Adrenal gland (tissue), 5 donors: ENCODE measurements around the gene SLC8A2.

Source experiments
- POLR2A ChIP-seq, 2 donors: fragments of 450-650 bp; IDR thresholded peaks; one replicate each; pipeline ENCODE4 v1.6.1; 2017; ENCODE audit warnings: antibody characterized with exemption in 2 of 2, mild to moderate bottlenecking in 2 of 2, moderate library complexity in 1 of 2
- TF ChIP-seq, protein P1 (sequence below), 6 experiments: fragments of 450-650 bp in 4 of 6; fragments of 200-600 bp in 2 of 6; sonication (generic) in 1 of 6; IDR thresholded peaks; 1 replicate in 5 of 6; 2 replicates in 1 of 6; pipeline versions ENCODE4 v1.5.1 to v1.8.0; 2016 to 2021; ENCODE audit warnings: antibody characterized with exemption in 6 of 6, mild to moderate bottlenecking in 2 of 6, moderate library complexity in 1 of 6
- donor health status: DM: no; HTN: no; CAD: no.

DNA sequence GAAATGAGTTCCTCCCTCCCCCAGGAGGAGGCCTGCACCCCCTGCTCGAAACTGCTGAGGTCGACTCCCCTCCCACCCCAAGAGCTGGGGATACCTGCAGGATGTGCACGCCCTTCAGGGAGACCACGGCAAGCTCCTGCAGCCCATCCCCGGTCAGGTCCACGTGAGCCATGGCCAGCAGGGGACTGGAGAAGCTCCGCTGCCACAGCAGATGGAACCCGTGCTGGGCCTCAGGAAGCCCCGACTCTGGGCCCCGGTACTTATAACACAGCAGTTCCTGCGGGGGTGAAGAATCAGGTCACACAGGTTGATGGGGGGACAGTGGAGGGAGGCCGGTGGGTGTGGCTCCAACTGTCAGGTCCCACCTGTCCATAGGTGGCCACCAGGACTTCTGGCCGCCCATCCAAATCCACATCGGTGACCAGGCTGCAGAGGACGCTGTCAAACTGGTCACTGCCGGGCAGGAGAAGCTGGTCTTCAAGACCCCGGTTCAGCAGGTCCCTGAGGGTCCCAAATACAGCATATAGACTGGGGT, 4.8 kb upstream of the SLC8A2 start:
- no peak for TF ChIP-seq POLR2A (IDR thresholded peaks at IDR 0.05)
- TF ChIP-seq, protein P1, sequence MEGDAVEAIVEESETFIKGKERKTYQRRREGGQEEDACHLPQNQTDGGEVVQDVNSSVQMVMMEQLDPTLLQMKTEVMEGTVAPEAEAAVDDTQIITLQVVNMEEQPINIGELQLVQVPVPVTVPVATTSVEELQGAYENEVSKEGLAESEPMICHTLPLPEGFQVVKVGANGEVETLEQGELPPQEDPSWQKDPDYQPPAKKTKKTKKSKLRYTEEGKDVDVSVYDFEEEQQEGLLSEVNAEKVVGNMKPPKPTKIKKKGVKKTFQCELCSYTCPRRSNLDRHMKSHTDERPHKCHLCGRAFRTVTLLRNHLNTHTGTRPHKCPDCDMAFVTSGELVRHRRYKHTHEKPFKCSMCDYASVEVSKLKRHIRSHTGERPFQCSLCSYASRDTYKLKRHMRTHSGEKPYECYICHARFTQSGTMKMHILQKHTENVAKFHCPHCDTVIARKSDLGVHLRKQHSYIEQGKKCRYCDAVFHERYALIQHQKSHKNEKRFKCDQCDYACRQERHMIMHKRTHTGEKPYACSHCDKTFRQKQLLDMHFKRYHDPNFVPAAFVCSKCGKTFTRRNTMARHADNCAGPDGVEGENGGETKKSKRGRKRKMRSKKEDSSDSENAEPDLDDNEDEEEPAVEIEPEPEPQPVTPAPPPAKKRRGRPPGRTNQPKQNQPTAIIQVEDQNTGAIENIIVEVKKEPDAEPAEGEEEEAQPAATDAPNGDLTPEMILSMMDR (IDR thresholded peaks at IDR 0.05), result no peak
